Measurements from ENCODE around the gene CDK3.
"Not testable (repeated sequence)": the region's sequence is repeated elsewhere in the genome, so short reads cannot be mapped to it uniquely, and the experiment has no call there.

The CDK3 gene

GRCh38 chr17:76044475-76045007 is 43.9 kb downstream of the CDK3 start:
- DNase-seq: not testable (repeated sequence)

DNA sequence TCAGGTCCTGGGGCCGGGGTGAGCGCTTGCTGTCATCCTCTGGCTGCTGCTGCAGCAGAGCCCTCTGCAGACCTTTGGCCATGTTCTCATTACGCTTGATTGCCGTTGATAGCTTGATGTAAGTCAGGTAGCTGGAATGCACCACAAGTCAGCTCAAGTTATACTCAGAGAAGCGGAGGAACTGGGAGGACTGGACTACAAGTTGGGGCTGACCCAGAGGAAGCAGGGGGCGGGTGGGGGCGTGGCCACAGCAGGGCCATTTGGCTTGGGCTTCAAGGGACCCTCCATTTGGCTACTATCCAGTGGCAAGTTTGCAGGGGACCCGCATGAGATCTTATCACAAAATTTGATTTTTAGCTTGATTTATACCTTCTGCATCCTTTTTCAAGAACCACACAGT is 45.4 kb downstream of the CDK3 start:
- DNase-seq: no peak

DNA sequence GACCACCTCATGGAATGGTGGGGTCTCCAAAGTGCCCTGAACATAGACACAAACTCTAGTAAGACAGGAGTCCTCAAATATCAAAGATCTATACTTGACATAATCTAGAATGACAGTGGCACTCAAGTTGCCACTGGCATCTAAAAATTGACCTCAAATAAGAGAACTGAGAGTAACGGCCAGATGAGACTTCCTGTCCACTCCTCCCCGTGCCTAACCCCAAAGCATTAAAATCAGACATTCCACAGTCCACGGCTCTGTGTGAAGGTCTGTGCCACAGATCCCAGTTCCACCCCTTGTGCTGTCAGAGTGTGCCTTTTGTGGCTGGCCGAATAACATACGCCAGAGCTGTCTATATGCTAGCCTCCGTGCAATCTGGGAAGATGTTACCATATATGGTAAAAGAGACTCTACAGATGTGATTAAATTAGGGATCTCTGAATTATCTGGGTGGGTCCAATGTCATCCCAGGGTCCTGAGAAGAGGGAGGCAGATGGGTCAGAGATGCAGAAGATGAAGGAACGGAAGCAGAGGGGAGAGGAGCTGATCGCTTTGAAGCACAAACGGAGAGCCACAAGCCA is 47.5 kb downstream of the CDK3 start:
- DNase-seq: no peak

DNA sequence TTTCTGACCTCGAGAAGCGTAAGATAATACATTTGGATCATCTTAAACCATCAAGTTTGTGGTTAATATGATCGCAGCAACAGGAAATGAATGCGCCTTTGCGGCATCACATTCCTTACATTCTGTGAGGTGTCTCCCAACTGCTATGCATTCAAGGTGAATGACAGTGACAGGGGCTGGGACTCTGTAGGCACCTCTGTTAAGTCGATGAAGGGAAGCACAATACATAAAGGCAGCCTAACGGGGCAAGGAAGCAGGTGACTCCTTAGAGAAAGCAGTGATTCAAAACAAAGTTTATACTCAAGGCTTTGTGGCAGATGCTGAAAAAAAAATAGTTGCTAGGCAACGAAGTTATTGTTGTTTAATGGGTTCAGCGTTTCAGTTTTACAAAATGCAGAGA is 48.1 kb downstream of the CDK3 start:
- no peak for DNase-seq

- no peak for DNase-seq
Measured at GRCh38 chr17:76049239-76049638, 48.6 kb downstream of the CDK3 start.

DNA sequence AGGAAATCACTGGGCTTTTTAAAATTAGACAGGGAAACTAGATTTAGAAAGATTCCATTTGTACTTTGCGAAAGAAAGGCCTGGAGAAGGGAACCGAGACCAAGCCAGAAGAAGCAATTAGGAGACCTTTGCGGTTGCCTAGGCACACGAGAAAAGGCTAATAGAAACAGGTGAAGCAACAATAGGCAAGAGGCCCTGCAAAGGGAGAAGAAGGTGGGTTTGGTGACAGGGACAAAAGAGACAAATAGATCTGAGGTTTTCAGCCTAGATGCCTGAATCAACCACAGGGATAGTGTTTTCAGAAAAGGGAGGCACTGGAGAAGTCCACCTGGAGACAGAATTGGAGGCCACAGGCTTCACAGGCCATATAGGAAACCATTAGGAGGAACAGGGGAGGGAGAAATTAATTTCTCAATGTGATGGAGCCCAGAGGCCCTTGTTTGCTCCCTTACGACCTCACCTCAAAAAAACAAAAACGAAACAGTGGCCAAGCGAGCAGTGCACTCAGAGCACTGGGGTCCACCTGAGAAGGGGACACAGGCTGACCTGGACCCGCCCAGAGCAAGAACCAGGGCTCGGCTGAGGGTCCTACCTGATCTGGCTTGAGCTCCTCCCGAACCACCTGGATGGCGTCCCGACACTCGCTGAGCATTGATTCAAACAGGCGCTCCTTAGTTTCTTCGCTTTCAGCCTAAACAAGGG is 49.3 kb downstream of the CDK3 start:
- DNase-seq: no peak

DNA sequence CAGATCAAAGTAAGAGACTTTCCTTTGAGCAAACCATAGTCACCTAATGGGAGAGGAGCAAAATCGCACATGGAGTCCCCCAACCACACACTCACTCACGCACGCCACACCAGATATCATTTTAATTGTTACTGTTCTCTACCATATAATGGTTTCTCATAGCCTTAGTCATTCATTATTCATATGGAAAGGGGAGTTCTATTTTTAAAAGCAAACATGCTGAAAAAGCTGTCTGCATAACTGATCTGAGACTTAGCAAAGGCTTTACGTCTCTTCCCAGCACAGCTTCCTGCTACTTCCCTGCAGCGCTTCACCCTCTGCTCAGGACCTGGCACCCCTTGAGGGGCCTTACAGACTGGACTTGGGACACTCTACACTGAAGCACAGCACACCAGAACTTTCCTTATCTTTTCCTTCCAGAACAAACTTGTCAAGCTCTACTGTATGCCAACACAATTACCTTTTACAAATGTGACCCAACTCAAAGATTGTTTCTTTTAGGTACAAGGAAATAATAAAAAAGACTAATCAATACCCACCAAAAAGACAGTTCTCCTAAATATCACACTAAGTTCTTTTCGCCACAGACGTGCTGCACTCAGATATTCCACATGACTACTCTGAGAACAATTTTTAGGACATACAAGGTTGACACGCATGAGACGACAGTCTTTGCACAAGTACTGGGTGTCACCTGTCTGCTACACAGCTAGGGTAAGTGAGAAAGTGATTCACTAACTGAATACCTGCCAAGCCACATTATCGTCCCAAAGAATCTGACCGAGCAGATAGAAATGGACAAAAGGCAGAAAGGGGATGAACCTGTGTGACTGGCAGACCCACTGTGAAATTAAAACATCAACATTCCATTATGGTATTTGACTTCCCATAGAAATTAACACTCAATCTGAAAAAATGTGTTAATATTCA is 50.1 kb downstream of the CDK3 start:
- no peak for DNase-seq

- DNase-seq: no peak
Measured at GRCh38 chr17:76051561-76051960, 50.9 kb downstream of the CDK3 start.

DNA sequence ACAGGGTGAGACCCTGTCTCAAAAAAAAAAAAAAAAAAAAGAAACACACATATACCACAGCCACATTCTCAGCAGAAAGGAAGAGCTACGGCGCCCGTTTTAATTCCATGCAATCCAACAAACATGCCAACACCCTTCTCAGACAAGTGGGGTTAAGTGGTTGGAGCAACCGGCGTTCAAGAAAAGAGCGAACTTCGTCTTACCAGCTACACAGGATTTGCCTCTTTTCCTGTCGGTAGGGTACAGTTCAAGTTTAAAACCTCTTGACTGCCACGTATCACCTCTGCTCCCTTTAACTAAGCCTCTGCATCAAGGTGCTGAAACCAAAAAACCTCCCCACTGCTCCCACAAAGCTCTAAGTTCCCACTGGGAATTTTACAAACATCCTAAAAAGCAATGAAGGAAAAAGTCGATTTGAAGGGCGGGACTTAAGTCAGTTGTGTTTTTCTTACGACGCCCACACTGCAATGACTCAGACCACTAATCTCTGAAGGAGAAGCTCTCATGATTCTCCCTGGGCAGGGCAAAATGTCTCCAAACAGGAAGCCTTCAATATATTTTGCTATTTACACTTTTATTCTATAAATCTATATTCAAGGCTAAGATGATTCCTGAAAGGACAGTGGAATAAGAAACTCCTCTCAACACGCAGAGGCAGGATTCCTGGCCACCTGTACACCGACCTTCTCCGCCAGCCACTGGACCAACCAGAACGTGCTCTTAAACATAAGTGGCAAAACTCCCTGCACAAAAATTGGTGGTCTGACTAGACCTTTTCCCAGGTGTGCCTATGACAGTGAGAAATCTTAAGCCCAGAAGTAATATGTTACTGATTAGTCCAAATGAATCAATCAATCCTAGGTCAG is 52.8 kb downstream of the CDK3 start:
- no peak for DNase-seq

GRCh38 chr17:76054112-76054476 is 53.4 kb downstream of the CDK3 start:
- DNase-seq: no peak

All from activated CD4-positive, alpha-beta T cell treated with anti-CD3 and anti-CD28 coated beads, Interleukin-2, amount 50 U/mL, for 16 hours (primary cell).